ENCODE results near the gene DCLRE1A.

DCLRE1A gene

DNA sequence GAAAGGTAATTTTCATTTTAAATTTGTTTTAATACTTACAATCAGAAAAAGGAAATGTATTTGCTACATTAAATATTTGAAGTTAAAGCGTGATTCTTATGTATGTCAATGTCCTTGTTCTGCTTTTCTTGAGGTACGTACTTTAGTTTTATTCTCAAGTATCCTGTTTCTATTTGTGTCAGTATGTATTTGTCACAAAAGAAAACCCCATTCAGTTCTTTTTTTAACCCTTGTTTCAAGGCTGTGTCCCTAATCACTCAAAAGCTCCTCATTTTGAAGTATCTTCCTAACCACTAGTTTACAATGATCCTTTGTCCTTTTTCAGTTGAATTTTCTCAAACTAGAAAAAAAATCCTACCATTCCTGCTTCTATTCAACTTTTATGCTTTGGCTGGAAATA lies 25.8 kb upstream of the DCLRE1A start:
- peak; percentile 18 for DNase-seq (ENCODE audit: extremely low read depth, insufficient read length)
- TF ChIP-seq, protein P1, sequence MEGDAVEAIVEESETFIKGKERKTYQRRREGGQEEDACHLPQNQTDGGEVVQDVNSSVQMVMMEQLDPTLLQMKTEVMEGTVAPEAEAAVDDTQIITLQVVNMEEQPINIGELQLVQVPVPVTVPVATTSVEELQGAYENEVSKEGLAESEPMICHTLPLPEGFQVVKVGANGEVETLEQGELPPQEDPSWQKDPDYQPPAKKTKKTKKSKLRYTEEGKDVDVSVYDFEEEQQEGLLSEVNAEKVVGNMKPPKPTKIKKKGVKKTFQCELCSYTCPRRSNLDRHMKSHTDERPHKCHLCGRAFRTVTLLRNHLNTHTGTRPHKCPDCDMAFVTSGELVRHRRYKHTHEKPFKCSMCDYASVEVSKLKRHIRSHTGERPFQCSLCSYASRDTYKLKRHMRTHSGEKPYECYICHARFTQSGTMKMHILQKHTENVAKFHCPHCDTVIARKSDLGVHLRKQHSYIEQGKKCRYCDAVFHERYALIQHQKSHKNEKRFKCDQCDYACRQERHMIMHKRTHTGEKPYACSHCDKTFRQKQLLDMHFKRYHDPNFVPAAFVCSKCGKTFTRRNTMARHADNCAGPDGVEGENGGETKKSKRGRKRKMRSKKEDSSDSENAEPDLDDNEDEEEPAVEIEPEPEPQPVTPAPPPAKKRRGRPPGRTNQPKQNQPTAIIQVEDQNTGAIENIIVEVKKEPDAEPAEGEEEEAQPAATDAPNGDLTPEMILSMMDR (IDR thresholded peaks at IDR 0.05; ENCODE audit: insufficient read depth, low read length, poor library complexity, severe bottlenecking), result no peak
- Histone ChIP-seq H3K36me3 (ENCODE audit: control insufficient read depth, insufficient read depth, low read length) (no peaks in the 10 kb centered on the region; the same call in 1 of the 2 replicates), H3K4me3 (replicated peaks; ENCODE audit: low read depth, low read length) (no peak overlapping the region; the same call in 1 of the 2 replicates), H3K27me3 (replicated peaks; ENCODE audit: control insufficient read depth, insufficient read depth, low read length) (no peaks in the 10 kb centered on the region)

GRCh38 chr10:113876461-113876860 lies 22.6 kb upstream of the DCLRE1A start:
- H3K4me3 ChIP-seq (replicated peaks; ENCODE audit: low read depth, low read length), result no peak overlapping the region
- no peak for DNase-seq (ENCODE audit: extremely low read depth, insufficient read length)
- no peaks in the 10 kb centered on the region for H3K27me3 ChIP-seq (replicated peaks; ENCODE audit: control insufficient read depth, insufficient read depth, low read length)
- no peaks in the 10 kb centered on the region; the same call in 1 of the 2 replicates for H3K36me3 ChIP-seq (ENCODE audit: control insufficient read depth, insufficient read depth, low read length)
- TF ChIP-seq, protein P1 (IDR thresholded peaks at IDR 0.05; ENCODE audit: insufficient read depth, low read length, poor library complexity, severe bottlenecking), result no peak

DNA sequence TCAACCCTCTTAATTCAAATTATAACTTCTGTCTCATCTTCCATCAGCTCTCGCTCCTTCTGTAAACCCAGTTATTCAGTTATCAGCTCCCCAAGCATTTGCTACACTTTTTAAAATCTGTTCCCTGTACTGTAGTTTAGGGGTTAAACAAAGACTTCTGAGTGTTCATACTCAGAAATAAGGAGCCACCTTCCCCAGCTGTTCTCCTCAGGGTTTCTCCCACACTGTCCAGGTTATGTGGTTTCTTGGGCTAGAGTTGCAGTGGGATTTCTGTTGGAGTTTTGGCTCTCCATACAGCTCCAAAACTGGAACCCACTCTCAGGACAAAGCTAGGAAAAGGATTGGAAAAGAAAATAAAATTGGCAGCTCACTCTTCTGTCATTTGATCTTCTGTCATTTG lies 21.3 kb upstream of the DCLRE1A start:
- H3K27me3 ChIP-seq (replicated peaks; ENCODE audit: control insufficient read depth, insufficient read depth, low read length), result no peaks in the 10 kb centered on the region
- DNase-seq (ENCODE audit: extremely low read depth, insufficient read length), result no peak
- H3K36me3 ChIP-seq (ENCODE audit: control insufficient read depth, insufficient read depth, low read length), result no peaks in the 10 kb centered on the region; the same call in 1 of the 2 replicates
- TF ChIP-seq, protein P1 (IDR thresholded peaks at IDR 0.05; ENCODE audit: insufficient read depth, low read length, poor library complexity, severe bottlenecking), result no peak
- H3K4me3 ChIP-seq (replicated peaks; ENCODE audit: low read depth, low read length), result no peak overlapping the region

DNA sequence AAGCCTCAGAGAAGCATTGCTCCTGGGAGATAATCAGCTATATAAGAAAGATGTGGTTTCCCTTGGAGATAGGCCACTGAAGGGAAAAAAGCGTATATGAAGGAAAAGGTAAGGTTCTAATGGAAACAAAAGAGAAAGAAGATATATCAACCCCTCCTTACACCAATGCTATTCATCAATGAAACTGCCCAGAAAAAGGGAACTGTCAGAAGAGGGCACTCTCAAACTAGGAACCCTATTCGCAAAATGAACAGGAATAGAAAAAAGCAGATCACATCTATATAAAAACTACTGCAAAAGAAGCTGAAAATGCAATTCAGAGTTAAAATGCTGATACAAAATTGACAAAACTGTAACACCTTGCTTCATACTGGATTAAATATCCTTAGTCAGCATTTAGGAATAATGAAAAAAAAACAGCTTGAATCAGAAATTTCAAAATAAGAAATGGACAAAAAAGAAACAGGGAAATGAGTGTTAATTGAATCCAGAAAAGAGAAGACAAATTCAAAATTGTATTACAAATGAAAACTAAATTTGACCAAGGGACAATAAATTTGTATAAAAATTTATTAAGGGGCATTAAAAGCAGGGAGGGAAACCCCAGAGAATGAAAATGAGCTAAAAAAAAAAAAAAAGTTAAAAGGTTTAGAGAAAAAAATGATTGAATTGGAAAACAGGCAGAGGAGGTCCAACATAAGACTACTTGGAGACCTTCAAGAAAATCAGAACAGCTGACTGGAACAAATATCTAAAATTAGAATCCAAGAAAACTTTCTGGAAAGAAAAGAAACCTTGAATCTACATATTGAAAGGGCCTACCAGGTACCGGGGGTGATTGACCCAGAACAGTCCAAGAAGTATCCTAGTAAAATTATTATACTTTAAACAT lies 18.5 kb upstream of the DCLRE1A start:
- H3K27me3 ChIP-seq (replicated peaks; ENCODE audit: control insufficient read depth, insufficient read depth, low read length), result no peaks in the 10 kb centered on the region
- no peaks in the 10 kb centered on the region; the same call in 1 of the 2 replicates for H3K36me3 ChIP-seq (ENCODE audit: control insufficient read depth, insufficient read depth, low read length)
- H3K4me3 ChIP-seq (replicated peaks; ENCODE audit: low read depth, low read length), result no peak overlapping the region
- DNase-seq (ENCODE audit: extremely low read depth, insufficient read length), result no peak
- TF ChIP-seq, protein P1 (IDR thresholded peaks at IDR 0.05; ENCODE audit: insufficient read depth, low read length, poor library complexity, severe bottlenecking), result peak; percentile 49

GRCh38 chr10:113869789-113870188 lies 15.9 kb upstream of the DCLRE1A start:
- TF ChIP-seq, protein P1 (IDR thresholded peaks at IDR 0.05; ENCODE audit: insufficient read depth, low read length, poor library complexity, severe bottlenecking), result no peak
- Histone ChIP-seq H3K36me3 (ENCODE audit: control insufficient read depth, insufficient read depth, low read length) (no peaks in the 10 kb centered on the region), H3K27me3 (replicated peaks; ENCODE audit: control insufficient read depth, insufficient read depth, low read length) (no peaks in the 10 kb centered on the region), H3K4me3 (replicated peaks; ENCODE audit: low read depth, low read length) (no peak overlapping the region)
- DNase-seq (ENCODE audit: extremely low read depth, insufficient read length), result no peak
